Heart left ventricle (tissue), 13 donors: ENCODE results near the gene SLC16A9.

Source experiments
- POLR2A ChIP-seq, 2 donors: fragments of 450-650 bp; IDR thresholded peaks; one replicate each; pipeline ENCODE4 v1.6.1; 2017; ENCODE audit warnings: antibody characterized with exemption in 2 of 2, mild to moderate bottlenecking in 2 of 2, moderate library complexity in 2 of 2
- TF ChIP-seq, protein P1 (sequence below), 12 donors: fragments of 200-600 bp; sonication (generic) in 4 of 12; IDR thresholded peaks; one replicate each; pipeline versions ENCODE4 v1.5.0 to v1.8.0; 2018 to 2022; ENCODE audit warnings: antibody characterized with exemption in 12 of 12, mild to moderate bottlenecking in 5 of 12
- donor health status: ischemic (EF 13 %, LVEDD 7.1; RV severe dilation, severe dysfunction).
- donor health status: DM: no; HTN: yes; CAD: no.
- donor health status: DM: no; HTN: no; CAD: no.
- donor health status: ischemic (EF 25% LVEDD 6.9; RV normal size, moderate dysfunction).
- donor health status: ischemic (EF 25% LVEDD 5.7; RV mildly dilated, moderate dysfunction).
- donor health status: ischemic (EF 35%, LVEDD 5.7; RV mildly dilated, moderate dysfunction).
- donor health status: nonischemic (EF 11% LVEDD 7.7; RV severe dilation, severe dysfunction).
- donor health status: DM: yes; HTN: yes; CAD: no.
- donor health status: PGD.
- donor health status: ischemic (EF 29% LVEDD 5.4; RV normal size, mild dysfunction).
- donor health status: nonischemic (EF 23%, LVEDD 6.1; RV moderate dilation, normal function).

DNA sequence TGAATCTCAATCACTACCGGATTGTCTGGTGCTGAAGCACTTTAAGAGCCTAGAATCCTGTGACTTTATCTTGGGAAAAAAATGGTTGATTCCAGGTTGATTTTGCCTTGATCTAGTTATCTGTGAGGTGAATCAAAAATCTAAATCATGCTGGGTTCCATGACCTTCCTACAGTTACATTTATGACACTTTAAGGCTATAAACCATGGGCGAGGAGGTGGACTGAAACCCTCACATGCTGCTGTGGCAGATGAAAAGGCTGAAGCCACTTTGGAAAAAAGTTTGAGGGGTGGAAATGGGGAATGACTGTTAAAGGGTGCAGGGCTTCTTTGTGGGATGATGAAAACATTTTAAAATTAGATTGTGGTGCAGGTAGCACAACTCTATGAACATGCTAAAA lies 17.5 kb downstream of the SLC16A9 start:
- TF ChIP-seq, protein P1, sequence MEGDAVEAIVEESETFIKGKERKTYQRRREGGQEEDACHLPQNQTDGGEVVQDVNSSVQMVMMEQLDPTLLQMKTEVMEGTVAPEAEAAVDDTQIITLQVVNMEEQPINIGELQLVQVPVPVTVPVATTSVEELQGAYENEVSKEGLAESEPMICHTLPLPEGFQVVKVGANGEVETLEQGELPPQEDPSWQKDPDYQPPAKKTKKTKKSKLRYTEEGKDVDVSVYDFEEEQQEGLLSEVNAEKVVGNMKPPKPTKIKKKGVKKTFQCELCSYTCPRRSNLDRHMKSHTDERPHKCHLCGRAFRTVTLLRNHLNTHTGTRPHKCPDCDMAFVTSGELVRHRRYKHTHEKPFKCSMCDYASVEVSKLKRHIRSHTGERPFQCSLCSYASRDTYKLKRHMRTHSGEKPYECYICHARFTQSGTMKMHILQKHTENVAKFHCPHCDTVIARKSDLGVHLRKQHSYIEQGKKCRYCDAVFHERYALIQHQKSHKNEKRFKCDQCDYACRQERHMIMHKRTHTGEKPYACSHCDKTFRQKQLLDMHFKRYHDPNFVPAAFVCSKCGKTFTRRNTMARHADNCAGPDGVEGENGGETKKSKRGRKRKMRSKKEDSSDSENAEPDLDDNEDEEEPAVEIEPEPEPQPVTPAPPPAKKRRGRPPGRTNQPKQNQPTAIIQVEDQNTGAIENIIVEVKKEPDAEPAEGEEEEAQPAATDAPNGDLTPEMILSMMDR (IDR thresholded peaks at IDR 0.05) = no peak
- no peak for TF ChIP-seq POLR2A (IDR thresholded peaks at IDR 0.05)
